ENCODE data around the gene GPANK1. TPM values are rescaled to one million over a fixed set of nuclear protein-coding genes. Genes with fewer than 3 reads are reported as not detected.

GPANK1 gene
- total and polyA plus RNA-seq, 9 of the 15 experiments (the other 6 are each of a cell fraction or from before 2014, with no cell fraction given), result 32.2 to 111 (median 46.3) TPM

DNA sequence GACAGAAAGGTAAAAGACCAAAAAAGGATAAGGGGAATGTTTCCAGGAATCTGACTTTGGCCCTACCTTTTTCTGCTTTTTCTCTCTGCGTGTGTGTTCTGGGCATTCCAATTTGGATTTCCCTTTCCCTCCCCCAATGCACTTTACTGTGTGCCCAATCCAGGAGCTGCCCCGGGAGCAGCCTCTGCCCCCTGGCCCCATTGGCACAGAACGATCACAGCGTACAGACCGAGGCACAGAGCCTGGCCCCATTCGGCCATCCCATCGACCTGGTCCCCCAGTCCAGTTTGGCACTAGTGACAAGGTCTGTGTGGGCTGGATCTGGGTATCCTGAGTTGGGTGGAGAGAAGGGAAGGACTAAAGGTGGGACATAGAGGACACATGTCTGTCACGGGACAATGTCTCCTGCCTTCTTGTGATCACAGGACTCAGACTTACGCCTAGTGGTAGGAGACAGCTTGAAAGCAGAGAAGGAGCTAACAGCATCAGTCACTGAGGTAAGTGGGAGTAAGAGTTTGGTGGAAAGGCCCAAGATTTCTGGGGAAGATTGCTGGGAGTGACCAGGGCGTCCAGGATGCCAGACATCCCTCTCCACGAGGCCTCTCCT lies 29.7 kb downstream of the GPANK1 start (continued):
- TF ChIP-seq AFF1 (IDR thresholded peaks at IDR 0.05; ENCODE audit: low read depth in 1 of 2, partially characterized antibody in 2 of 2) (no peak), ZC3H4 (CRISPR knock-in tag; IDR thresholded peaks at IDR 0.05; ENCODE audit: borderline replicate concordance) (0 out of 2 replicates have a peak, but pooled peaks have one; percentile 33), TAF1 (IDR thresholded peaks at IDR 0.05; ENCODE audit: control insufficient read depth, extremely low read depth, insufficient read depth, low read length, severe bottlenecking) (no peak), ZNF668 (CRISPR knock-in tag; IDR thresholded peaks at IDR 0.05) (no peak), CBFB (CRISPR knock-in tag; IDR thresholded peaks at IDR 0.05) (0 out of 2 replicates have a peak, but pooled peaks have one; percentile 37), MED1 (CRISPR knock-in tag; IDR thresholded peaks at IDR 0.05; ENCODE audit: borderline replicate concordance) (no peak), ZNF324 (CRISPR knock-in tag; IDR thresholded peaks at IDR 0.05) (no peak), SUPT5H (IDR thresholded peaks at IDR 0.05) (peak; percentile 38), SAP30 (IDR thresholded peaks at IDR 0.05; ENCODE audit: borderline replicate concordance, insufficient read depth, low read depth, low read length, poor library complexity, severe bottlenecking) (no peak), RBFOX2 (IDR thresholded peaks at IDR 0.05; ENCODE audit: low read depth, low read length) (peak; percentile 26; the same call in 1 of the 2 replicates), ZNF449 (CRISPR knock-in tag; IDR thresholded peaks at IDR 0.05) (no peak), ZNF766 (CRISPR knock-in tag; conservative IDR thresholded peaks at IDR 0.05) (no peak), NR1H2 (CRISPR knock-in tag; IDR thresholded peaks at IDR 0.05) (no peak), STAT5A (IDR thresholded peaks at IDR 0.05; ENCODE audit: borderline replicate concordance, low read length) (no peak), XRCC3 (IDR thresholded peaks at IDR 0.05) (no peak), ARID3B (CRISPR knock-in tag; IDR thresholded peaks at IDR 0.05; ENCODE audit: borderline replicate concordance) (no peak), L3MBTL2 (IDR thresholded peaks at IDR 0.05) (no peak), CREB1 (IDR thresholded peaks at IDR 0.05) (no peak), CREB1 (CRISPR knock-in tag; IDR thresholded peaks at IDR 0.05) (no peak), TGIF2 (CRISPR knock-in tag; IDR thresholded peaks at IDR 0.05) (0 out of 2 replicates have a peak, but pooled peaks have one; percentile 20)
- TF ChIP-seq, protein P1, sequence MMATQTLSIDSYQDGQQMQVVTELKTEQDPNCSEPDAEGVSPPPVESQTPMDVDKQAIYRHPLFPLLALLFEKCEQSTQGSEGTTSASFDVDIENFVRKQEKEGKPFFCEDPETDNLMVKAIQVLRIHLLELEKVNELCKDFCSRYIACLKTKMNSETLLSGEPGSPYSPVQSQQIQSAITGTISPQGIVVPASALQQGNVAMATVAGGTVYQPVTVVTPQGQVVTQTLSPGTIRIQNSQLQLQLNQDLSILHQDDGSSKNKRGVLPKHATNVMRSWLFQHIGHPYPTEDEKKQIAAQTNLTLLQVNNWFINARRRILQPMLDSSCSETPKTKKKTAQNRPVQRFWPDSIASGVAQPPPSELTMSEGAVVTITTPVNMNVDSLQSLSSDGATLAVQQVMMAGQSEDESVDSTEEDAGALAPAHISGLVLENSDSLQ (IDR thresholded peaks at IDR 0.05), result no peak
